Measurements from ENCODE around the gene LAMTOR4. TPM values are rescaled to one million over a fixed set of nuclear protein-coding genes. Genes with fewer than 3 reads are reported as not detected.

LAMTOR4 gene
- total RNA-seq, 2 donors from 2014 or later: 213 to 243 TPM

DNA sequence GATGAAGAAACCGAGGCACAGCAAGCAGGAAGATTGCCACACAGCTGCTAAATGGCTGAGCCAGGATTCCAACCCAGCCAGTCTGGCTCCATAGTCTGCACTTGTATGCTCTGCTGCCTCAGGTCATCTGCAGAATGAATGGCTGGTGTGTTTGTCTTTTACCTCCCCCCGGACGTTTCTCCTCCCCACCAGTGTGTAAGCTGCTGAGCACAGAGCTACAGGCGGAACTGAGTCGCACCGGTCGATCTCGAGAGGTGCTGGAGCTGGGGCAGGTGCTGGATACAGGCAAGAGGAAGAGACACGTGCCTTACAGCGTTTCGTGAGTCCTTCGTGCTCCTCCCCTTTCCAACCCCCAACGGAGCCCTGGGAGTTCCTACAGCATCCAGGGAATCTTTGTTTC is 26.7 kb upstream of the LAMTOR4 start:
- 49% methylated on average over 13 of the region's 13 CpGs for WGBS
- peaks cover 6% of the 10 kb centered on the region for H3K4me1 ChIP-seq (replicated peaks)
- intact Hi-C loops (cut with DNase I): loop anchor here (10.0 kb wide), 2 partner anchors 127 to 223 kb away; no protein-coding TSS in a partner anchor
- no peaks in the 10 kb centered on the region for H3K36me3 ChIP-seq
- no peak overlapping the region for H3K27ac ChIP-seq
- no peaks in the 10 kb centered on the region for H3K27me3 ChIP-seq (replicated peaks; ENCODE audit: insufficient read depth)
- no peak for DNase-seq (ENCODE audit: low spot score)
- no peaks in the 10 kb centered on the region for H3K9me3 ChIP-seq
- no peak overlapping the region for H3K4me3 ChIP-seq
- TF ChIP-seq POLR2A (IDR thresholded peaks at IDR 0.05): no peak
- TF ChIP-seq CTCF (IDR thresholded peaks at IDR 0.05): no peak
- no peak for TF ChIP-seq POLR2AphosphoS5 (IDR thresholded peaks at IDR 0.05)

- Histone ChIP-seq H3K36me3 (no peaks in the 10 kb centered on the region), H3K4me1 (replicated peaks) (peaks cover 6% of the 10 kb centered on the region), H3K9me3 (no peaks in the 10 kb centered on the region), H3K27ac (no peak overlapping the region), H3K4me3 (no peak overlapping the region), H3K27me3 (replicated peaks; ENCODE audit: insufficient read depth) (no peaks in the 10 kb centered on the region)
- intact Hi-C loops (cut with DNase I): loop anchor here (10.0 kb wide), 2 partner anchors 128 to 222 kb away; no protein-coding TSS in a partner anchor
- no peak for DNase-seq (ENCODE audit: low spot score)
- TF ChIP-seq POLR2AphosphoS5 (IDR thresholded peaks at IDR 0.05) (no peak), POLR2A (IDR thresholded peaks at IDR 0.05) (no peak), CTCF (IDR thresholded peaks at IDR 0.05) (no peak)
- WGBS: 90% methylated on average over 1 of the region's 1 CpG
Observed at GRCh38 chr7:100122568-100122967, 26.1 kb upstream of the LAMTOR4 start.

DNA sequence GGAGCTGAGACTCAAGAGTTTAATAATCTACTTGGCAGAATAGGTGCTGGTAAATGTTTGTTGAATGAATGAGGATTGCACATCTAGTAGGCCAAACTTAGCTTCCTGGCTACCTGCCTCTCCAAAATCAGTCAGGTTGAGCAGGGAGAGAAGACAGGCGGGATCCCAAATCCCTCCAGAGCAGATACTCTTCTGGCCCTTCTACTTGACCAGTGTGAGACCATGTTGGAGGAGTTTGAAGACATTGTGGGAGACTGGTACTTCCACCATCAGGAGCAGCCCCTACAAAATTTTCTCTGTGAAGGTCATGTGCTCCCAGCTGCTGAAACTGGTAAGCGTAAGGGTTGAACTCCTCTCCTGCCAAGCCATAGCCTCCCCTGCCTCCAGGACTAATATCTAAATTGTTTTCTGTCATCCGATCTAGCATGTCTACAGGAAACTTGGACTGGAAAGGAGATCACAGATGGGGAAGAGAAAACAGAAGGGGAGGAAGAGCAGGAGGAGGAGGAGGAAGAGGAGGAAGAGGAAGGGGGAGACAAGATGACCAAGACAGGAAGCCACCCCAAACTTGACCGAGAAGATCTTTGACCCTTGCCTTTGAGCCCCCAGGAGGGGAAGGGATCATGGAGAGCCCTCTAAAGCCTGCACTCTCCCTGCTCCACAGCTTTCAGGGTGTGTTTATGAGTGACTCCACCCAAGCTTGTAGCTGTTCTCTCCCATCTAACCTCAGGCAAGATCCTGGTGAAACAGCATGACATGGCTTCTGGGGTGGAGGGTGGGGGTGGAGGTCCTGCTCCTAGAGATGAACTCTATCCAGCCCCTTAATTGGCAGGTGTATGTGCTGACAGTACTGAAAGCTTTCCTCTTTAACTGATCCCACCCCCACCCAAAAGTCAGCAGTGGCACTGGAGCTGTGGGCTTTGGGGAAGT is 24.2 kb upstream of the LAMTOR4 start:
- H3K4me1 ChIP-seq (replicated peaks): peaks cover 6% of the 10 kb centered on the region
- H3K27me3 ChIP-seq (replicated peaks; ENCODE audit: insufficient read depth): no peaks in the 10 kb centered on the region
- DNase-seq (ENCODE audit: low spot score): no peak
- intact Hi-C loops (cut with DNase I): loop anchor here (5.0 to 10.0 kb wide), 3 partner anchors 37 to 220 kb away; partner anchors contain the start of gene COPS6
- TF ChIP-seq CTCF (IDR thresholded peaks at IDR 0.05) (no peak), POLR2AphosphoS5 (IDR thresholded peaks at IDR 0.05) (no peak), POLR2A (IDR thresholded peaks at IDR 0.05) (no peak)
- H3K27ac ChIP-seq: no peak overlapping the region
- WGBS: 79% methylated on average over 4 of the region's 4 CpGs
- H3K36me3 ChIP-seq: no peaks in the 10 kb centered on the region
- no peaks in the 10 kb centered on the region for H3K9me3 ChIP-seq
- no peak overlapping the region for H3K4me3 ChIP-seq

DNA sequence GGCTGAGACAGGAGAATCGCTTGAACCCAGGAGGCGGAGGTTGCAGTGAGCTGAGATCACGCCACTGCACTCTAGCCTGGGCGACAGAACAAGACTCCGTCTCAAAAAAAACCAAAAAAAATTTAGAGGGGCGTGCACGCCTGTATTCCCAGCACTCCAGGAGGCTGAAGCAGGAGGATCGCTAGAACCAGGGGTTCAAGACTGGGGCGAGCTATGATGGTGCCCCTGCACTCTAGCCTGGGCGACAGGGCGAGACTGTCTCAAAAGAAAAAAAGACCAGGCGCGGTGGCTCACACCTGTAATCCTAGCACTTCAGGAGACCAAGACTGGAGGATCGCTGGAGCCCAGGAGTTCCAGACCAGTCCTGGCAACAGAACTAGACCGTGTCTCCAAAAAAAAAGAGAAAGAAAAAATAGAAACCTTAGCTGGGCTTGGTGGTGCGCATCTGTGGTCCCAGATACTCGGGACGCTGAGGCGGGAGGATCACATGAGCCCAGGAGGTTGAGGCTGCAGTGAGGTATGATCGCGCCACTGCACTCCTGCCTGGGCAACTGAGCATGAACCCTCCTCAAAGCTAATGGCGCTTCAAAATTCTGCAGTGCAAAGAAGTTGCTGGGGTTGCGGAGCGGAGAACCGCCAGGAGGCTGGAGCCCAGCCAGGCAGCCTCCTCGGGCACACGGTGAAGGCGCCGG is 22.3 kb upstream of the LAMTOR4 start:
- Histone ChIP-seq H3K4me1 (replicated peaks) (no peaks in the 10 kb centered on the region), H3K27me3 (replicated peaks; ENCODE audit: insufficient read depth) (no peaks in the 10 kb centered on the region), H3K36me3 (no peaks in the 10 kb centered on the region), H3K4me3 (peak overlapping the region; percentile 76 to 86), H3K27ac (peak overlapping the region; percentile 96 to 98), H3K9me3 (no peaks in the 10 kb centered on the region)
- 13% methylated on average over 22 of the region's 29 CpGs for WGBS
- no peak for TF ChIP-seq POLR2AphosphoS5 (IDR thresholded peaks at IDR 0.05)
- TF ChIP-seq CTCF (IDR thresholded peaks at IDR 0.05): peak in 1 of 4 experiments; percentile 24
- no peak for DNase-seq (ENCODE audit: low spot score)
- intact Hi-C loops (cut with DNase I): loop anchor here (5.0 to 10.0 kb wide), 3 partner anchors 39 to 218 kb away; partner anchors contain the start of gene COPS6
